ENCODE results near the gene COX7A2L.

GRCh38 chr2:42312106-42312505, 48.9 kb downstream of the COX7A2L start:
- TF ChIP-seq YY1 (IDR thresholded peaks at IDR 0.05; ENCODE audit: insufficient read depth, insufficient read length) (no peak), ZNF274 (IDR thresholded peaks at IDR 0.05; ENCODE audit: low read depth, low read length) (no peak), SUZ12 (IDR thresholded peaks at IDR 0.05; ENCODE audit: extremely low read depth, insufficient read depth, insufficient read length) (no peak)

Data from NT2/D1 (cell line).